ENCODE results near the gene BRD4.

The BRD4 gene

GRCh38 chr19:15263361-15263985, 68.9 kb downstream of the BRD4 start:
- Histone ChIP-seq H4K20me1 (ENCODE audit: control insufficient read depth, insufficient read depth, low read depth, low read length) (peaks cover 8% of the 10 kb centered on the region; the same call in 1 of the 2 replicates), H3K27me3 (ENCODE audit: control insufficient read depth, low read length) (no peaks in the 10 kb centered on the region), H3K4me3 (ENCODE audit: low read length) (no peak overlapping the region), H3F3A (ENCODE audit: control insufficient read depth, insufficient read depth) (peaks cover 6% of the 10 kb centered on the region), H3K9me3 (ENCODE audit: control insufficient read depth, insufficient read depth, low read length) (no peaks in the 10 kb centered on the region), H3K9me2 (replicated peaks; ENCODE audit: control insufficient read depth, low read length) (no peaks in the 10 kb centered on the region), H3K27ac (ENCODE audit: low read depth, low read length) (no peak overlapping the region), H3K79me2 (ENCODE audit: control insufficient read depth, low read length) (peaks cover 64% of the 10 kb centered on the region), H3K4me2 (ENCODE audit: low read length) (no peak overlapping the region), H3K36me3 (ENCODE audit: control insufficient read depth, low read length) (peaks cover 99% of the 10 kb centered on the region), H3K4me1 (ENCODE audit: control insufficient read depth, low read length) (no peaks in the 10 kb centered on the region)
- TF ChIP-seq EZH2phosphoT487 (IDR thresholded peaks at IDR 0.05; ENCODE audit: borderline replicate concordance, low read length) (no peak), CTCF (IDR thresholded peaks at IDR 0.05; ENCODE audit: low read depth, low read length, poor library complexity, severe bottlenecking) (no peak)

- no peaks in the 10 kb centered on the region for H3K9me2 ChIP-seq (replicated peaks; ENCODE audit: control insufficient read depth, low read length)
- peaks cover 99% of the 10 kb centered on the region for H3K36me3 ChIP-seq (ENCODE audit: control insufficient read depth, low read length)
- H3K27me3 ChIP-seq (ENCODE audit: control insufficient read depth, low read length), result no peaks in the 10 kb centered on the region
- no peak overlapping the region for H3K4me2 ChIP-seq (ENCODE audit: low read length)
- H3K9me3 ChIP-seq (ENCODE audit: control insufficient read depth, insufficient read depth, low read length), result no peaks in the 10 kb centered on the region
- H4K20me1 ChIP-seq (ENCODE audit: control insufficient read depth, insufficient read depth, low read depth, low read length), result peaks cover 8% of the 10 kb centered on the region; the same call in 1 of the 2 replicates
- peaks cover 50% of the 10 kb centered on the region for H3K79me2 ChIP-seq (ENCODE audit: control insufficient read depth, low read length)
- H3F3A ChIP-seq (ENCODE audit: control insufficient read depth, insufficient read depth), result peaks cover 2% of the 10 kb centered on the region
- no peaks in the 10 kb centered on the region for H3K4me1 ChIP-seq (ENCODE audit: control insufficient read depth, low read length)
- H3K4me3 ChIP-seq (ENCODE audit: low read length), result no peak overlapping the region
- no peak for TF ChIP-seq CTCF (IDR thresholded peaks at IDR 0.05; ENCODE audit: low read depth, low read length, poor library complexity, severe bottlenecking)
- TF ChIP-seq EZH2phosphoT487 (IDR thresholded peaks at IDR 0.05; ENCODE audit: borderline replicate concordance, low read length), result no peak
- H3K27ac ChIP-seq (ENCODE audit: low read depth, low read length), result no peak overlapping the region
These were observed 70.3 kb downstream of the BRD4 start for GRCh38 chr19:15262011-15262410.

GRCh38 chr19:15260939-15261338, 71.4 kb downstream of the BRD4 start:
- H3K4me3 ChIP-seq (ENCODE audit: low read length), result no peak overlapping the region
- TF ChIP-seq EZH2phosphoT487 (IDR thresholded peaks at IDR 0.05; ENCODE audit: borderline replicate concordance, low read length) (no peak), CTCF (IDR thresholded peaks at IDR 0.05; ENCODE audit: low read depth, low read length, poor library complexity, severe bottlenecking) (peak; percentile 33)
- H3K27me3 ChIP-seq (ENCODE audit: control insufficient read depth, low read length), result no peaks in the 10 kb centered on the region
- no peaks in the 10 kb centered on the region for H3K9me3 ChIP-seq (ENCODE audit: control insufficient read depth, insufficient read depth, low read length)
- peaks cover 40% of the 10 kb centered on the region for H3K79me2 ChIP-seq (ENCODE audit: control insufficient read depth, low read length)
- no peak overlapping the region for H3K4me2 ChIP-seq (ENCODE audit: low read length)
- peaks cover 99% of the 10 kb centered on the region for H3K36me3 ChIP-seq (ENCODE audit: control insufficient read depth, low read length)
- H4K20me1 ChIP-seq (ENCODE audit: control insufficient read depth, insufficient read depth, low read depth, low read length), result peaks cover 8% of the 10 kb centered on the region; the same call in 1 of the 2 replicates
- H3F3A ChIP-seq (ENCODE audit: control insufficient read depth, insufficient read depth), result no peaks in the 10 kb centered on the region
- H3K9me2 ChIP-seq (replicated peaks; ENCODE audit: control insufficient read depth, low read length), result no peaks in the 10 kb centered on the region
- no peaks in the 10 kb centered on the region for H3K4me1 ChIP-seq (ENCODE audit: control insufficient read depth, low read length)
- no peak overlapping the region for H3K27ac ChIP-seq (ENCODE audit: low read depth, low read length)

All from DOHH2 (cell line).